HuH-7 (cell line): ENCODE data around the gene NDUFAF2.

ENCODE experiments used
- DNase-seq: peaks from one replicate; pipeline ENCODE4 v3.0.0; 2011; ENCODE audit warnings: low spot score

NDUFAF2 gene

DNA sequence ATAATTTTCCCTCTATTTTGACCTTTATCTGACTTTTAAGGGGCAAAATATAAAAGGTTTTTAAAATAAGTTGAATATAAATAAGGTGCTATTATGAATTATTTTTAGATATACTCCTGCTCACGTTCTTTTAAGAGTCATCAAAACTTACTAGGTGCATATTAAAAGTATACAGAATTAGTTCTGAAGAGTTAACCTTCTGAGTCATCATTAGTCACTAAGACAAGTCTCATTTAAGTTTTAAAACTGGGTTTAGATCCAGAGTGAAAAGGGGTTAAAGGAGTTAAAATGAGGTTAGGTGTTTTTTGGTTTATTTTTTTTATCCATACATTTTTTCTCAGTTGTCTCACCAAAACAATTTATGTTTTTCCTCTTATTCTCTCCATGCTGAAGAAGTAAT is 175.5 kb downstream of the NDUFAF2 start:
- DNase-seq: no peak

DNA sequence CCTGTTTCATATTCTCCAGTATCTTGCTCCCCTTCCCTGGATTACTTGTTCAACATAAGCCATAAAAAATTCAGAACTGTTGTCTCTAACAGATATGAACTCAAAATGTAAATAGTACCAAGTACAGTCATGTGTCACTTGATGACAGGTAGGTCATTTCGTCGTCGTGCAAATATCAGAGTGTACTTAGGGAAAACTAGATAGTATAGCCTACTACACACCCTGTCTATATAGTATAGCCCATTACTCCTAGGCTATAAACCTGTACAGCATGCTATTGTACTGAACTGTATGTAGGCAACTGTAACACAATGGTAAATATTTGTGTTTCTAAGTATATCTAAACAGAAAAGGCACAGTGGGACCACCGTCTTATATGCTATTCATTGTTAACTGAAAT is 178.1 kb downstream of the NDUFAF2 start:
- DNase-seq: no peak

DNA sequence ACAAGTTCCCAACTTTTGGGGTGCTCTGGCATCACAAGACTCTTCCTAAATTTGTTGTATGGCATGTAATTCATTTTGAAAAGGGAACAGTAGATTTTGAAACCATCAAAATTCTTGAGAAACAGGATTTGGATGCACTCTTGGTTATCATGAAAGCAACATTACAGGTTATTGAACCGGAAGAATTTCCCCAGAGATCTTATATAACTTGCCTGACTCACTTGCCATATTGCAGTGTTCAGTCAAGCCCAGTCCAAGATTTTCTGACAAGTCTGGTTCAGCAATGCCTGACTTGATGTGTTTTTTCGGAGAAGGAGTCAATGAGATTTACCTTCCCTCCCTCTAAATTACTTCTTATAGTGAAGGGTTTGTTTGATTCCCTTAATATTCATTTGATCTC is 185.3 kb downstream of the NDUFAF2 start:
- no peak for DNase-seq

DNA sequence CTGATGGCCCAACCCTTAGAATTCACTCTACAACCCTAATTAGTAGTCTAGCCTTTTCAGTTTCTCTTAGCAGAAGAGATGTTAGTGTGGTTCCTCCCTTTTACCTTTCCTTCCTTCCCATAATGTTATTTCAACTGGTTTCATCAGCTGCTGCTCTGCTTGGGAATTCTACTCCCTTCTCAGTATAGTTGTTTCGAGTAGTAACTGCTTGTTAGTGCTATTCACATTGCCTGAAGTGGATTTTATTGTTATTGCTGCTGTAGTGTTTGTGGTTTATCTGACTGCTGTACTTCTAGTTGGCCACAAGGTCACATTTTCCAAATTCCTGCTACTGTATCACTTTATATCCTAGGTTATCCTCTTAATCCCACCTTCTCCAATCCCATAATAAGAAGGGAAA is 187.6 kb downstream of the NDUFAF2 start:
- DNase-seq: no peak

DNA sequence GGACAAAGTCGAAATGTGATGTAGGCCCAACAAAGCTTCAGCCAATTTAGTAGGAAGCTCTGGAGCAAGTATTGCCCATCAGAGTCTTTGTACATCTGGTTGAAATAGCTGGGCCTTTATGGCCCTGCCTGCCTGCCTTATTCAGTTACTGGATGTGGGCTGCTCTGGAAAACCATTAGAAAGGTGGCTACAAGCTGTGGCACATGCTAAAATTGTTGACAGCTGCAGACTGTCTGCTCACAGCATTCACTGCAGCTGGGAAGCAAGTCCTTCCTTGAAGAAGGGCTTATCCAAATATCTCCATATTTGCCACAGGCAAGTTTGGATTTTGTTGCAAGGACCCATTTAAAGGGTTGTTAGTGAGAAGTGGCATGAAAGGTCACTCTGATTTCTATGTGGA is 192.8 kb downstream of the NDUFAF2 start:
- no peak for DNase-seq

DNA sequence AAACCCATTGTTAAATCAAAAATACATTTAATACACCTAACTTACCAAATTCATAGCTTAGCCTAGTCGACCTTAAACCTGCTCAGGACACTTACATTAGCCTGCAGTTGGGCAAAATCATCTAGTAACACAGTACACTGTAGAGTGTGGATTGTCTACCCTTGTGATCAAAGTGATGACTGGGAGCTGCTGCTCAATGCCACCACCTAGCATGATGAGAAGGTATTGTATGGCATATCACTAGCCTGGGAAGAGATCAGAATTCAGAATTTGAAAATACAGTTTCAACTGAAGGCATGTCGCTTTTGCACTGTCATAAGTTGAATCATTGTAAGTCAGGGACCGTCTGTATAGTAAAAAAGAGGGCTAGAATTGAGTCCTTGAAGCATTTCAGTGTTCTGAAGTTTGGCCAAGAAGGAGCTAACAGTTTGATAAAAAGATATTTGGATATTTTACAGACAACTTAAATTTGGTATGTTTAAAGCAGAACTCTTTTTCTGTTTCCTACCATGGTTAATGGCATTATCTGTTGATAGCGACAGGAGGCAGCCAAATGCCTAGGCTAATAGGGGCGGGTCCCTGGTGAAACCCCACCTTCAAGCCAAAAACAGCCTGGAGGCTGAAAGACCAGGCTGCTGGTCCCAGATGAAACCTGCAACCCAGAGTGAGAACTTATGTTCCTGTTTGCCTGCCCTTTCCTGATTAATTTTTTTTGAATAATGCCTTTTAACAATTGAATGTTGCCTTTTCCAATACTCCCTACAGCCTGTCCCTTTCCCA is 194.3 kb downstream of the NDUFAF2 start:
- no peak for DNase-seq

DNA sequence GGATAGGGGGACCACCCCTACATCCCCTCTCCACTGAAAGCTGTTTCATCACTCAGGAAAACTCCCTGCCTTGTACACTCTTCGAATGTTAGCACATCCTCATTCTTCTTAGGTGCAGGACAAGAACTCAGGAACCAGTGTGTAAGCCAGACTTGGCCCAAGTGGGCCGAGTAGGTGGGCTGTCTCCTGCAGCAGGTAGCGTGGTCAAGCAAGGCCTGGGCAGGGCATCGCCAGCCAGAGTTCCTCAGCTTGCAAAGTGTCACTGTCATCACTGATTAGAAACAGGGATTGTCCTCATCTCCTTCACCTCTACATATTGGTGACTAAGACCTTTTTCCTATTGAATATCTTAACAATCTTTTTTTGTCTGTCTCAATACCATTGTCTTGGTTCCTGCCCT is 194.9 kb downstream of the NDUFAF2 start:
- no peak for DNase-seq

DNA sequence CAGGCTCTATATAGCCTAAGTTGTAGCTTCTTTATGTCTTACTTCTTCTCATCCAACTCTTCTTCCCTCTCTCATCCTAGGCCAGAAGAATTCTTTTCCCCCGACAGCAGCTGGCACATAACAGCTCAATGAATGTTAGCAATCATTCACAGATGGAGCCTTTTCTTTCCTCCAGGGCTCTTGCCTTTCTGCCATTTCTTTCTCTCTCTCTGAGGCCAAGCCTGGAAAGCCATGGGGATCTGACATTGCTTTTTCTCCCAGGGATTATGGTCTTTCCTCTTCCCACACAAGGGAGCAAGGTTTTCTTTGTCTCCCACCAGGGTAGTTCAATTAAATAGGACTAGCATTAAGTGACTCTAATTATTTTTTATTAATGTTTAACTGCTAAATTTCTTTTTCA is 196.8 kb downstream of the NDUFAF2 start:
- no peak for DNase-seq

DNA sequence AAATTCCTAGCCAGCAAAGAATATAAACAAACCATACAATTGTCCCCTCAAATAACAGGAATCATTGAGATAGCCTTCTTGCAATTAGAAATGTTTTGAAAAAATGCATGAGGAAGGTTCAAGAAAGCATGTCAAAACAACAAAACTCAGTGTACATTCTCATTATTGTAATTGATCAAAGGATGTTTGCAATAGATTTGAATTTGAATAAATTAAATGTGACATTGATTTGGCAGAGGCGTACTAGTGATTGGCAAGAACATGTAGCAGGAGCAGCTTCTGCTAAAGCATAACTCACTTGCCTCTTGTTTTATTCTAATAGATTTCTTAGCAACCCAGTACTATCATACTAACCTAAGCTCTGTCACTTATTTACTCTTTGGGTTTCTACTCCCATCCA is 197.4 kb downstream of the NDUFAF2 start:
- DNase-seq: no peak

DNA sequence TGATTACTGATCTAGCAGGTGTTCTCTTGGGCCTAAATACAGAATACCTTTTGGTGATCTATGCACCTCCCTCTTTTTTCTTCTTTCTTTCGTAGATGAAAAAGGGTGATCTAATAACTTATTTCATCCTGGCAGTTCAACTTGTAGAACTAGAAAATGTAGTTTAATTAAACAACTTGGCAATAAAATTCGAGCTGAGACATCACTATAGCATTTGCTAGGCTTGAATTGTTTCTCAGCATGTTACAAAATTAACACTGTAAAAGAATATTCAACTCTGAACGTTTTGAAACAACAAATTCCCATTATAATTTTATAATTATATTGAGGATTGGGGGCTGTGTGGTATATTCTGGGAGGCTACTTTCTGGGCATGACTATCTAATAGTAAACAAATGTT is 197.8 kb downstream of the NDUFAF2 start:
- DNase-seq: no peak

DNA sequence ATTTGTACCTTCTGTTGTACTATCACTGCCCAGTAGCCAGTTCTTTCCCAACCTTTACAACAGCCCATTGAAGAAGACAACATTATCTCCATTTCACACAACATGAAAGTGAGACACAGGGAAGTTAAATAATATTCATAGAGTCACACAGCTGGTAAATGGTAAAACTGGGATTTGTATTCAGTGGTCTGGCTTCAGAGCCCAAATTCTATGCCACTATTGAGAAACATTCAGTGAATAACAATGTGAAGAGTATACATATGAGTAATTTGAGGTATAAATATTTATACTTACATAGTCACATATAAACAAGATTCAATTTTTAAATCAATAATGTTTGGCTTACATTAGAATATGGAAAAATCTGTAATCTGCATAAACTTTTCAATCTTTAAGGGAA is 203.5 kb downstream of the NDUFAF2 start:
- no peak for DNase-seq

DNA sequence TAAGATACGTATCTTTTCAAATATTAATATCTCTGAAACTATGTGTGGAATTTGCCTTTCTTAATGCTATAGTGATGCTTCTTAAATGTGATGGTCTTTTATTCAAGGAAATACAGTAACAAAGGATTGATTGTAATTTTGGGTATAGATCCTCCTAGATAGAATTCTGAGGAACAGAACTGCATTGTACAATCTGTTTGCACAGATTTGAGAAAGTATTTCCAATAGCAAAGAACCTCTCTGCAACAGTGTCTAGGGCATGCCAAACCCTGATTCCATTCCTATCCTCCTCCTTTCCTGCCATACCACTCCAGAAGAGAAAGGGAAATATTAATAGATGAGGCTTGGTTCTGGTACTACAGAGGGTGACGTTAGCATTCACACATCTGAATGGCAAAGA is 206.9 kb downstream of the NDUFAF2 start:
- DNase-seq: no peak

DNA sequence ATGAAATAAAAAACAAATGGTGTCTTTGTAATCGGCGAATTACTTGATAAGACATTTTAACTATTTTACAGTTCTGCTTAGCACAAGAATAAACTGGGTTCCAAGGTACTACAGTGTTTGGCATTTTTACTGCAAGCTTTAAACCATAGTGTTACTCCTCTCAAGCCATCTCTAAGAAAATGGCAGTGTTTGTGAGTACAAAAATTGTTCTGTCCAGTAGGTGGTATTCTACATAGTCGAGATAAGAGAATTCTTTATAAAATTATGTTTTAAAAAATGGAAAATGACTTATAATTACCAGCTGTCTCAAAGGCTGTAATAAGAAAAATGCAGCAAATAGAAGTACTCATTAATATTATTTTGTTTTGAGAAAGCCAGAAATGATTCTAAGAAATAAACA is 214.1 kb downstream of the NDUFAF2 start:
- DNase-seq: no peak

DNA sequence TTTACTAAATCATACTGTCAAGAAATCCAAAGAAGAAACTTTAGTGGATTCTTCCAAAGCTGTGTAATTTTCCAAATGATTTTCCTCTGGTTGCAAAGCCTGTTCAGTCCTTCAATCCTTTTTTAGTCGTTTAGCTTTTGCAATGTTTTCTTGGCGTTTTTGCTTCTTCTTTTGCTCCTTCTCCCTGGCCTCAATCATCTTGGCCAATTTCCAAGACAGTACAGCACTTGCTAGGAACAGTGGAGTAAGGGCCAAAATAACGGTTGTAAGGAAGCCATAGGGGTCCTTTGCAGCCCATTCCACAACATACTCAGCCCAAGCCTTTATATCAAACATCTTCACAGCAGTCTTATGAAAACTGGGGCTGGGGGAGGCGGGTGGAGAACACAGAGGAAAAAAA is 214.8 kb downstream of the NDUFAF2 start:
- no peak for DNase-seq

DNA sequence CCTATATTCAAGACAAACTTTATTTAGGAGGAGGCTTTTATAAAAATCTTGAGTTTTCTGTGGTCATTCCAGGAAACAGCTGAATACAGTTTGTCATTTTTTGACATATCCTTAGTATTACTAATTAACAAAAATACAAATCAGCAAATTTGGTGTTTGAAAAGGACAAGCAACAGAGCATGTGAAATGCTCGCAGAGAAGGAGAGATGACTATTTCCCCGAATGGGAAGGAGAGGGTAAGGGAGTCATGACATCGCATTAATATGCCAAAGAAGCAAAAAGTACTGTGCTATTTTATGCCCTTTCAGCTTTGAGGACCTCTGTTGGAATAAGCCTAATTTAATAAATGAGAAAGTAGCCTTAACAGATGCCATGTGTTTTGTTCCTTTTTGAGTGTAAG is 215.5 kb downstream of the NDUFAF2 start:
- DNase-seq: no peak

DNA sequence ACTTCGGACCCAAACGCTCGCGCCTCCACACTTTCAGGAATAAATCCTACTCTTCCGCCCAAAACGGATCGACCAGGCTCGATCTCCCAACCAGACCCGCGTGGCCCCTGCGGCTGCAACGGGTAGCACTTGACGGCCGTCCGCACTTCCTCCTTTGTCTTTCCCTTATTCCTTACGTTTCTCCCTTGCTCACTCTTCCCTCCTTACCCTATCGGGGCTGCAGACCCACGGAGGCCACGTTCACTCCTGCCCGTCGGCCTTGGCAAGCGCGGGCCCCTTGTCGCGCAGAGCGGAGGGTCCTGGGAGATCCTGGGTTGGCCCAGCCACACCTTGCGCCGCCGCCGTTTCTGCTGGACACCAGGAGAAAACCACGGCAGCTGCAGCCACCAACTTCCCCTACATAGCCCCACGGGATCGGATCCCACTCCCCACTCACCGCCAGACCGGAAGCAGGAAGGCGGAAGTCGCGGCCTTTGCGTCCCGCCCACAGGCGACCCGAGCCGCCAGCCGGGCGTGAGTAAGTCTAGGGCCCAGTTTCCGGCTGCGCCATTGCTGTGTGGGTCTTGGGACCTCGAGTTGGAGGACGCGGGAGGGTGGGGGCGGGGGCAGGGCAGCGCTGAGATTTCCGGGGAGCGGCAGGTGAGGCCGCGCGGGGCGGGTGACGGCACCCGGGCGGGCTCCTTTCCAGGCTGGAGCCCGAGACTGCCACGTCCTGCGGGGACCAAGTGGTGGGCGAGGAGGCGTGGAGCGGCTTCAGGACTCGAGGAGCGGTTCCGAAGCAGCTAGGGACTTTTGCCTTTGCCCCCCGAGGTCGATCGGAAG is 217.2 kb downstream of the NDUFAF2 start, which contains the start of gene SMIM15:
Gene SMIM15, minus strand, starts transcription at position 459 of the 822 bp plus-strand sequence. CDS start 2,297 bp downstream, outside the sequence.
- DNase-seq: peak; percentile 88

DNA sequence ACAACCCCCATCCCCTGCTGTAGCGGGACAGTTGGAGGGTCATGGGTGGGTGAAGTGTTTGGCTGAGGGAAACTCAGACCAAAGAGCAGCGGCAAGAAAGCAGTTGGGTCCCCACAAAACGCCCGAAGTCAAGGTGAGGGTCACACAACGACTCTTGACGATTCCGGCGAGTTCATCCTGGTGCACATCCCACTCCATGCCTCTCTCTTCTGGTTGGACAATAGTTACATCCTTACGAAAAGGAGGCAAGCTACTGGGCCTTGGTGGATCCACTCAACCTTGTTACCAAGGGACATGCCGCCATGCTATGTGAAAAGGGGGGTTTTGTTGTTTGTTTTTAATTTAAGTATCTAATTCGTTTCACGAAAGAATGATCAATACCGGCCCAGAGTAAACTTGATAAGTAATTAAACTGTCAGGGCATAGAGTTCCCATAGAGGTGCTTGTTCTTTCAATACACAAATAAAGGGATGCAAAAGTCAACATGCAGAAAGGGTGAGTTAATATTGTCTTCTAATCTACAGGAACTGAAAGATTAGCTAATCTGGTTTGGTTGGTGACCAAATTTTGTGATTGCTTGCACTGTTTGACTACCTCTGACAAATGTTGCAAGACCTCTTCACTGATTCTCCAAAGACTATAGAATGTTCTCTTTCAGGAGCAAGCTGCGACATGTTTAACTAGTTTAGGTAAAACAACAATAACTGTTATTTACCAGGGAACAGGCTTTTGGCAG is 218.0 kb downstream of the NDUFAF2 start:
- peak; percentile 28 for DNase-seq

DNA sequence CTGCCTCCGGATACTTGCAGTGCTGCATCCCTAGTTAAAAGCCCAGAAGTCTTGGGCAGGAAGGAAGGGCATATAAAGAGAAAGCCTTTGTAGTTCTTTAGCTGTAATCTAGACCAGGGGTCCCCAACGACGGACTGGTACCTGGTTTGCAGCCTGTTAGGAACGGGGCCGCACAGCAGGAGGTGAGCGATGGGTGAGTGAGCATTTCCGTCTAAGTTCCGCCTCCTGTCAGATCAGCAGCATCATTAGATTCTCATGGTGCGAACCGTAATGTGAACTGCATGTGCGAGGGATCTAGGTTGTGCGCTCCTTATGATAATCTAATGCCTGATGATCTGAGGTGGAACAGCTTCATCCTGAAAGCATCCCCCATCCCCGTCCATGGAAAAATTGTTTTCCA is 218.9 kb downstream of the NDUFAF2 start:
- no peak for DNase-seq

DNA sequence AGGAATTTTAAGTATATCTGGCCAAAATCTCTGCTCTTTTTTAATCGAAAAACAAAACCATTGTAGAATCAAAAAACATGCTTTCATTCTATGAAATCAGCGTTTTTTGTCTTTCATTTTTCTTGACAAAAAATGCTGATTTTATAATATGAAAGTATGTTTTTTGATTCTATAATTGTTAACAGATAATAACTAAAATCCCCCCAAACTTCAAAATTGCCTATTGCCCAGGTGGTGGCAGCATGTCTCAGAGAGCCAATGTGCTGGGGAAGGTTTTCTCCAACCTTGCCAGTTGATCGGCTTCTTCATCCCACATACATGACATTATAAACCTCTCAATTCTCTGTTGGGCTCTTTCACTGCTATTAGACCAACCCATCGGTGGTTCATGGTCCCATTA is 222.4 kb downstream of the NDUFAF2 start:
- DNase-seq: peak; percentile 15

DNA sequence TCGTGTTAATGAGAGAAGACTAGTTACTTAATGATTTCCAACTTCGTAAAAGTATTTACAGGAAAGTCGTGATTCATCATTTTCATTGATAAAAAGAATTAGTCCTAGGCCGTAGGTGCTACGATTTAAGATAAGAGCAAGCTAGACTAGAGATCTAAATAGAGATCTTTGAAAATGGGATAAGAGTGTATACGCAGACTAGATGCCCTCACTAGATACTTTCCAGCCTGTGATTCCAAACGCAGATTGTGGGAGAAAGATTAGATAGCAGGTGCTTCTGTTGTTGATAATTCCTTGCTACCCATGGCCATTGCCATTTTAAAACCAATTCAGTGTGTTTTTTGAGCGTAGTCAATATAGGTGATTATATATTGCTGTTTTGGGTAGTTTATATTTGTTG is 223.9 kb downstream of the NDUFAF2 start:
- DNase-seq: no peak

DNA sequence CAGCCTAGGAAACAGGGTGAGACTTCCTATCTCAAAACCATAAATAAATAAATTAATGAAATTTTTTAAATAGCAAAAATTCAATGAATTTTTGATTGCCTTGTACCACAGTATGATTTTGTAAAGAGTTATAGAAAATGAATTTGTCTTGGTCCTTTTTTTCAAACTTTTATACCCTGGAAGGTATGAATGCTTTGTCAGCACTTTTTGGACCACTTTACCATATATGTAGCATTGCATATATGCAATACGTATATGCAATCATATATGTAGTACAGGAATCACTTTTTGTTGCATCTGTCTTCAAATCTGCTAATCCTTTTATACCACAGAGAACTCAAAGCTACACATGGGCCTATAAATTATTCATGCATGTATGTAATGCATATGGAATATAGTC is 226.5 kb downstream of the NDUFAF2 start:
- DNase-seq: no peak

DNA sequence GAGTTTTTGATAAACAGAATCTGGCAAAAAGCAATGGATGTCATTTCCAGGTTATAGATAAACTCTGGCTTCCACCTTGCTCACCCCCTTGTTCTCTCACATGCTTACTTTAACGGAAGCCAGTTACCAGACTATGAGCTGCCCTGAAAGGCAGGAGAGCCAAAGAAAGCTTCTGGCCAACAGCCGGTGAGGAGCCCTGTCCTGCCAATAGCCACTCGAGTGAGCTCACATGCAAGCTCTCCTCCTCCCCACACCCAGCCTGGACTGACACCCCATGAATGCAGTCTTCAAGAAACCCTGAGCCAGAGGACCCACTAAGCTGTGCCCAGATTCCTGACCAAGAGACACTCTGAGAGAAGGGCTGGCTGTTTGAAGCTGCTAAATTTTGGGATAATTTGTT is 231.6 kb downstream of the NDUFAF2 start:
- DNase-seq: no peak

DNA sequence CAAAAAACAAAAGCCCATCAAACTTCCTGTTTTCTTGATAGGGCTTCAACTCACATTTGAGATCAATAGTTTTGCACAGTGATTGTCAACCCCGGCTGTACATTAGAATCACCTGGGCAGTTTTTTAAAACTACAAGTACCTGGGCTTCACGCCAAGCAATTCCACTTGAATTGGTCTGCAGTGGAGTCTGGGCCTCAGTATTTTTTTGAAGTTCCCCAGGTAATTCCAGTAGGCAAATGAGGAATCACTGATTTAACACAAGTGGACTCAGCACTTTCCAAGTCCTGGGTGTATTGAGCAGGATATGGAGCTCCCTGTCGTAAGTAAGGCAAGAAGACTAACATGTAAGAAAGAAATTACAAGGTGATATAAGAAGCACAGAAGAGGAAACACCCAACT is 232.1 kb downstream of the NDUFAF2 start:
- no peak for DNase-seq
